ENCODE results near the gene GRIP1.

- no peak for TF ChIP-seq CTCF (conservative IDR thresholded peaks at IDR 0.05; ENCODE audit: low read depth in 2 of 2)
- no peak for TF ChIP-seq POLR2AphosphoS5 (IDR thresholded peaks at IDR 0.05; ENCODE audit: low read depth)
- no peak for TF ChIP-seq CREB1 (CRISPR knock-in tag; IDR thresholded peaks at IDR 0.05; ENCODE audit: low read depth)
Observed at GRCh38 chr12:66398931-66399910, 279.7 kb downstream of the GRIP1 start.
